UCSD-AML1 (cell line): ENCODE results near the gene PTGER3.

Experiments used
- DNase-seq: peaks from one replicate; lab custom pipeline; 2025; ENCODE audit not compliant: unreplicated experiment; lab: John Stamatoyannopoulos, UW

Gene PTGER3

DNA sequence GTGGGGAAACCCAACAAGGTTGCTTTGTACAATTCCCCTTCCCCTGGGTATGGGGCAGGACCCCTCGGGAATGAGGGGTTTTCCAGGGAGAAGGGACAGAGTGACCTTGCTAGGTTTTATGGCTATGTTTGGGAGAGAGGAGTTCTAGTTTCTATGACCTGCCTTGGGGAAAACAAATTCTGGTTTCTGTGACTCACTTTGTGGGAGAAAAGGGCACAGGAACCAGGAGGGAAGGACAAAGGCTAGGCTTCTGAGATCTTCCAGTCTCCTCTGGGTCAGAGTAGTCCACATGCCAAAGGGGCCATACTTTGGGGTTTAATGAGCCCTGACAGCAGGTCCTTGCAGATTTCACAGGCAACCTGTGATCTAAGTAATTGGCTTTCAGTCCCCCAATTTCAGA lies 5.5 kb upstream of the PTGER3 start:
- no peak for DNase-seq

DNA sequence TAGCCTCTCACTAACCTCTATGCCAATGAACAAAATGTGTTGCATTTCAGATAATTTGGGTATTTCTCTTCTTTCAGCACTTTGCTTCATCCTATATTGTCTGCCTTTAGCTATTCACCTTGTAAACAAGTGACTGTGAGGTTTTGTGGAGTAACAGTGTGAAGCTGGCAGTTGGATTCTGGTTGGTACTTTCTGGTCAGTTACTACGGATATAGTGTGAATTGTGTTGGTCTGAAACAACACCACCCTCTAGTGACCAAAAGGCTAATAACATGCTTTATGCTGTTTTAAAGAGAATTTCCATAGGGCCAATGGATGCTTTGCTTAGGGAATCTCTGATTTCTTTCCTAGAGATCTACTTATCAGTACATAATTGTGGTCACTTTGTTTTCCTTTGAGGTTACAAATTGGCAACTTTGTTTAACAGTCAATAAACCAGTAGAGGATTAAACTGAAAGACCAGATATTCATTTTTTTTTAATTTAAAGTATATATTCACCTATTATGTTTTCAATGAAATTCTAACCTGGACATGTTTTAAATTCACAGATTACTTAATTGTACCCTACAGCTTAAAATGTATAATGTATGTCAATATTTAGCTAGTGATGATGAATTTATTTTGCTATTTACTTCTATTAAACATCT lies 2.5 kb upstream of the PTGER3 start:
- DNase-seq: no peak

DNA sequence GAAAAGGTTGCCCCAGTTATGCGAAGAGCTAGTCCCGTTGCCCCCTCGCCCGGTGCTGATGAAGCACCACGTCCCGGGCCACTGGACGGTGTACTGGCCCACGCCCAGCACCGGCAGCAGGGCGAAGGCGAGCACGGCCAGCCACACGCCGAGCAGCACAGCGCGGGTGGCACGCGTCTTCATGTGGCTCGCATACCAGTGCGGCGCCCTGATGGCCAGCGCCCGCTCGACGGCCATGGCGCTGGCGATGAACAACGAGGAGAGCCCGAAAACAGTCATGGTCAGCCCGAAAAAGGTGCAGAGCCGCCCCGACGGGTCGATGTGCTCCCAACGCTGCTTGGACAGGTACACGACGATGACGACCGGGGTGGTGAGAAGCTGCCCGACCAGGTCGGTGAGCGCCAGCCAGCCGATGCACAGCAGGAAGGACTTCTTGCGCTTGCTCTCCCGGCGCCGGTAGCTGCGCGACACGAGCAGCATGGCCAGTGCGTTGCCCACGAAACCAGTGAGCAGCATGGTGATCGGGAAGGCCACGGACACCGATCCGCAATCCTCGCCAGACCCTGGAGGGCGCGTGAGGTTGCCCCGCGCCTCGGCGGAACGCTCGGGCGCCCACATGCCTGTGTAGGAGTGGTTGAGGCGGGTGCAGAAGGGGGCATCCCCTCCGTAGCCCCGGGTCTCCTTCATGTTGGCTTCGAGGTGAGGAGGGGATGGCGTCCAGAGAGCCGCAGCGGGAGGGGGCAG lies 553 bp downstream of the PTGER3 start:
- DNase-seq: no peak

DNA sequence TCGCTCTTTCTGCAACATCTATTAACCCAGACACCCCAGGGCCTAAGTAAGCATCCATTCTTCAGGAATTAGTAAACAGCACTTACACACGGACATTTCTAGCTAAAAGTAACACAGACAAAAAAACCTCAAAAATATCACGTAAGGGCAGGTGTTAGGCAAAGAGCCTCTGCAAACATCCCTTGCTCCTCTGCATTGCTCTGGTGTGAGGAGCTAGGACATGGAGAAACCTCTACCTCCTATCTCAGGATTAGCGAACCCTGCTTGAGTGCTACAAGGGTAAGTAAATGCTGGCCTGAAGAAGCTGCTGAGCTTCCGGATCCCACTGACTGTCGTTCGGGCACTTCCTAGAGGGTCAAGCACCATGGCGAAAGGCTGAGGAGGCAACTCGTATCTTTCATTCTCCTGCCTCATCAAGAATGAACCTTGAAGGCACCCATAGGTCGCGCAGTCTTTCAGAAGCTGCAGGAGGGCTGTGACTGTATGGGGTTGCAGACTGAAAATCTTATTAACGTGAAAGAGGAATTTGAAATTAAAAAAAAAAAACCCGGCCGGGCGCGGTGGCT lies 2.1 kb downstream of the PTGER3 start:
- DNase-seq: no peak

DNA sequence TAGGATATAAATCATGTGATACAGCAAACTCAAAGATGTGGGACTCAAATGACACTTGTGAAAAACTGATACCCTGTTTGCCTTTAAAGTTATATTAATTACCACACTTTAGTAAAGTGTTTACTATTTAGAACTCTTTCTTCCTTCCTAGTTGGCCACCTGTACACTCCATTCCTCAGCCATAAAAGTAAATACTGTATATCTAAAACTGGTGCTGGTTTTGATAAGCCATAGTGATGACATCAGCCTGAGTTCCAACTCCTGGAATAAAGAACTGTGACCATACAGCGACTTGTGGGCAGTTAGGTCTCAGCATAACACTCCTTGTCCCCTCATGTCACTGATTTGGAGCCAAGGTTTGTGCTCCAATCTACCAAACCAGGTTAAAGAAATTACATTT lies 2.8 kb downstream of the PTGER3 start:
- DNase-seq: no peak

DNA sequence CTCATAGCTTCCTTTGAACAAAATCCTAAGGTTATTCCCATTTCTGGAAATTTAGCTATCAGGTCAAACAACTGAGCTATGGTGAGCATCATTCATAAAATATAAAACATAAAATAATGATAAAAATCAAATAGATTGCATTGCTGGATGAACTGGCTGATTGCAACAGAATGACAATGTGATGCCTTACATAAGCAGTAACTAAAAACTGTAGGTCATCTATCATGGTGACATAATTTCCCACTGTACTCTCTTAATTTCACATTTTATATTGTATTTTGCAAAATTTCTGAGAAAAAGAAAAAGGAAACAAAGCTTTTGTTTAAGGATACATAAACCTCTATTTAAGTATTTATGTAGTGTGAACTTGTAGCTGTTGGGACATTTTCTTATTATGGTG lies 4.6 kb downstream of the PTGER3 start:
- no peak for DNase-seq

DNA sequence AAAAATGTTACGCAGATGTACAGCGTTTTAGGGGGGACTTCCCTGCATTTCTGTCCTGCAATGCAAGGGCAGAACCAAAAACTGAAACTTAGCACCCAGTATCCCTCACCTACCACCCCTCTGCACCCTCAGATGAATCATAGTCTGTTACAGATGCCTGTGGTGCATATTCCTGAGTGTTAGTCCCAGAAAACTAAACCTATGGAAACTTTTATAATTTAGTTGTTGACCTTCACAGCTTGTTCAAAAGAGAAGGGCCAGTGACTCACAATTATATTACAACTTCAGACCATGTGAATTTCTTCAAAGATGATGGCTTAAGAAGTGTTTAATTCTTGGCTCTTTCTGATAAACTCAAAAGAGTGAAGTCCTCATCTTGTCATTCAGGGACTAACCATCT lies 5.8 kb downstream of the PTGER3 start:
- DNase-seq: no peak

DNA sequence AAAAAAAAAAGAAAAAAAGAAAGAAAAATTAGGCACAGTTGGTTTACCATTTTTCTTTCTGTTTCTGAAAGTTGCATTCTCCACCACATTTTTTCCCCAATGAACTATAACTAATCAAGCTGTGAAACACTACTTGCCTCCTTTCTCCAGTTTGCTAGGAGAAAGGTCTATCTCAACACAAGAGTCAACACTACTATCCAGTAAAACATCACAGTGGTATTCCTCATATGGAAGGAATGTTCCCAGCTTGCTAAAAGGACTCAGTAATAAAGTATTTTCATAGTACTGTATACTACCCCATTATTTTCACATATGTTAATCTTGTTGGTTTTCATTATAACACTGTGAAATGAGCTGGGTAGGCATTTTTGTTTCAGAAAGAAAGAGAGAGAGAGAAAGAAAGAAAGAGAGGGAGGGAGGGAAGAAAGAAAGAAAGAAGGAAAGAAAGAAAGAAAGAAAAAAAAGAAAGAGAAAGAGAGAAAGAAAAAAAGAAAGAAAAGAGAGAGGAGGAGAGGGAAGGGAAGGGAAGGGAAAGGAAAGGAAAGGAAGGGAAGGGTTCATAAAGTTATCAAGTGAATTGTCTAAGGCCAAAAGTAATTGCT lies 7.9 kb downstream of the PTGER3 start:
- DNase-seq: no peak

DNA sequence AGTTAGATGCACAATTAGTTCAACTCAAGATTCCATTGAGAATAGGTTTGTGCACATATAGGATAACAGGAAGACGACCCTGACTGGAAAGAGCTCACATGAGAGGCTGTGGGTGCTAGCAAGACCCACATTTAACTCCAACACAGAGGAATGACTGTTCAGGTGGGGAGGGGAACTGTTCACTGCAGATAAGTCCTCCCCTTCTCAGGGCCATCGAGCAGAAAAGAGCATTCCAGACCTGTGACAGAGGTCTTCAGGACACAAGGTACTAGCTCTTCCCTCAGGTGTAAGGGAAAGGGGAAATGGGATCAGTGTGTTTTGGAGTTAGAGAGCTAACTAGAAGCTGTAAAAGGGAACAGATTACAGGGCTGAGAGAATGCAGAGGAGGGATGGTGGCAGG lies 8.7 kb downstream of the PTGER3 start:
- no peak for DNase-seq

DNA sequence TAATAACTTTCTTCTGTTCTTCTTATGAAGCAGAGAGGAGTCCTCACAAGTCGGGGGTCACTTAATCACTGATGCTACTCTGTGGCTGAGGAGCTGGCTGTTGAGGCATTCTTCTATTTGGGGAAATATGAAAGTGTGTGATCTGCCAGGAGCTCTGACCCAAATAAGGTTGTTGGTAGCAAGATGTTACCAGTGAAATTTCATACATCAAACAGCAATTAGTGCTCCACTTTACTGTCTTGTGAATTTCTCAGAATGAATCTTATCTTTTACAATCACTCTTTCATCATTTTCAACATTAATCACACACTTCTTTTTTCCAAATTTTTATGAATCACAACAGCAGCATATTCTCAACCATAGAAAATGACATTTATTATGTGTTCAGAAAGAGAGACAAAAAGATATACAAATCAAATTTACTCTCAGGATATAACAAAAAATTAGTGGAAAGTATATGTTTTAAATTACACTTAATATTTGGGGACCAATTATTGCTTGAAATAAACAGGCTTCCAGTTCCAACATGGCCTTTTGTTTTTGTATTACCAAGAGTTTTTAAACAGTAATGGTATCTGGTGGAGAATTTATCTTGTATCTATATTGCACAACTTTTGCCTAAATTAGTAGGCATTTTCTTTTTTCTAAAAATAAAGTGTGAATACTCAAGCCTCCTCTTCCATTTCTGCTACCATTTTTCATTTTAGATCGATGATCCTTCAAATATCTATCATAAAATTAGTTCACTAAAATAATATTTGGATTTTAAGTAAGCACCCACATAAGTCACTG lies 9.6 kb downstream of the PTGER3 start:
- no peak for DNase-seq

DNA sequence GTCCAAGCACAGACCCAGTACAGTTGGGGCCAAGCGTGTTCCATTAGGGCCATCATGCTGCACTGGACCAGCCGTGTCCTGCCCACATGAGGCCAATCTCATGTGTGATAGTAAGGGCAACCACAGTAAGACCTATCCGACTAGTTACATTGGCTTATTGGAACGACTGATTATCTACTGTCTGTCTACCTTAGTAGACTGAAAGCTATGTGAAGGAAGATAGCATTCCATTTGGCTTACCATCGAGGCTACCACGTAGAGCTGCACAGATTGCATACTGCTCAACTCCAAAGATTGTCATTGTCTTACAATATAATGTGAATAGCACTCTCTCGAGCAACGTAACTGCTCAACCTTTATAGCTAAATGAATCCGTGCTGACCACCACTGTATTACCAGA lies 10.6 kb downstream of the PTGER3 start:
- DNase-seq: no peak

DNA sequence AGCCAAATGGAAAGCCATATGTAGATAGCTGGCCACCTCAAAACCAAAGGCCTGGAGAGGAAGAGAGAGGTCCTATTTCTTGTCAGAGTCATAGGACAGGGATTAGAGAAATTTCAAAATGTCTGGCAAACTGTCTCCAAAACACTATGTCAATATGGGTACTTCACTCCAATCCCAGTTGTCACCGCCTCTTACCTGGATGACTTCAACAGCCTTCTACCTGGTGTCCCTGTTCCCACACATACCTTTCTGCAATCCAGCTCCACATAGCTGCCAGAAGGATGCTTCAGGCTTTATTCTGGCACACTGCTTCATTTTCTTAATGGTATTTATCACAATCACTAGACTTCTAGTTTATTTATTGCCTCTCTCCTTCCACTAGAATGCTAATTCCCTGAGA lies 14.5 kb downstream of the PTGER3 start:
- no peak for DNase-seq

DNA sequence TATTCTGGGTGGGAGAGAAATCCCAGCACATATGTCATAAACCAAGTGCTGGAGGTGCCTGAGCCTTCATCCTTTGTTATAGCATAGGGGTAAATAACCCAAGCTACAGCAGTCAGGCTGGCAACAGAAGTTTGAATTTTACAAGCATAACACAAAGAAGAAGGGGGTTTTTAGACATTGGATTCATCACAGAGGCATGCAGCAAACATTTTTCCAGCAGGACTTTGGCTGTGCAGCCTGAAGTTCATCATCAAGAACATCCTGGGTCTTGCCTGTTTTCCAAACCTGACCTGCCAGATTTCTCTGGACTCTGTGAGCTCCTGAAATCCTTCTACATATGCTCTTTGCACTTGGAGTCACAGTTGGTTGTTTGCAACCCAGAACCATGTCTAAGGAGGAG lies 16.2 kb downstream of the PTGER3 start:
- no peak for DNase-seq

DNA sequence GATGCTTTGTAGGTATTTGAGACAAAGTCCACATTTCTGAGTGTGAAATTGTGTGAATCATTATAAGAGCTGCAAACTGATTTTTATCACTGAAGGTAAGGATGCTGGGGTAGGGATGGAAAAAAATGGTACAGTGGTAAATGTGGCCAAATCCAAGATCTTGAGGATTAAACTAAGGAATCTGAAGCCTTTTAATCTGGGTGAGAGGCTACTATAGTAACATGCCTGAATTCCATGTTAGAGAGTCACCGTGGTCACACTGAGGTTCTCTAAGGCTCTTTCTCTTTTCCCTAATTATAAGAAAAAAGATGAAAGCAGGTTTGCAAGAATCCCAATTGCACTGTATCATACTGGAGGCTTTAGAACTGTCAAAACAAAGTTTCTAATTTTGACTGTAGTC lies 17.6 kb downstream of the PTGER3 start:
- no peak for DNase-seq

DNA sequence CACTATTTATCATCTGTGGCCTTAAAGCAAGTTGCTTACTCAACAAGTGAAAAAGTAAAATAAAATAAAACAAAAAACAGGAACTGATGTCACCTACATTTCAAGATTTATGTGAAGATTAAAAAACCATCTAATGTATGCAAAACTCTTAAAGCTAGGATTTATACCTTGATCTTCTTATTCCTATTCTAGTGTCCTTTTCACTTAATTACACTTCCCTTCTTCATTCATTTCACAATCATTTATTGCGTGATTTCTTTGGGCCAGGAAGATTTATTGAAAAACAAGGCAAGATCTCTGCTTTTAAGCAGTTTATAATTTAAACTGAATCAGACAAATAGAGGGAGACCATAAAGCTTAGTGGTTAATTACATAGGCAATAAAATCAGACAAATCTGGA lies 18.6 kb downstream of the PTGER3 start:
- no peak for DNase-seq

DNA sequence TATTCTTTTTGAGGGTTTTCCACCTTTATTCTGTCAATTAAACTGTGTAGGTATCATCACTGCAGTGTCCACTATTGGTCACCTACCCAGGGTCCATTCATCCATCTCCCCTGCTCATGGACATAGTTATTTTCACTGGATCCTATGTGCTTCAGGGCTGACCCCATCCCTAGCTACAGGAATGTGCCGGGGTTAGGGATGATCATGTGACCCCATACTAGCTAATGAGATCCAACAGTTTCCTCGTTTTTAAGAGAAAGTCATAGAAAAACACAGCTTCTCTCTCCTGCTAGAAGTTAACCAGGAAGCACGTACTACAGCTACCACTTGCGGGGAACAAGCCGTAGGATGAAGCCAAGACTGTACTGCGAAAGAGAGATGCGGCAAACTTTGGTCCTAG lies 19.6 kb downstream of the PTGER3 start:
- DNase-seq: no peak

DNA sequence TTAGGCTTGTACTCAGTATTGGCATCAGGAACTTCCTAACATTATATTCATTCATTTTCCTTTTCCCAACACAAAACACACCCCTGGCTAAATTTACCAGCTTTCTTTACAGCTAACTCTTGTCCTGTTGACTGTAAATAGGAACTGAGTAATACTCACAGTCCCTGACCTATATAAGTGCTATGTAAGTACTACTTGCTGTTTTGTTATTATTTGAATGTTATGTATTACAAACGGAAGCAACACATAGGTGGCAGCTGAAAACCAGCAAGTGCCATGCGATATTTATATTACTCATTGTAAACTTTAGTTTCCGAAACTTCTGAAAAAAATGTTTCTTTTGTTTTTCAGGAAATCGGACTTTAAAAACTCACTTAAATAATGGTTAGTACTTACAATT lies 21.5 kb downstream of the PTGER3 start:
- no peak for DNase-seq

DNA sequence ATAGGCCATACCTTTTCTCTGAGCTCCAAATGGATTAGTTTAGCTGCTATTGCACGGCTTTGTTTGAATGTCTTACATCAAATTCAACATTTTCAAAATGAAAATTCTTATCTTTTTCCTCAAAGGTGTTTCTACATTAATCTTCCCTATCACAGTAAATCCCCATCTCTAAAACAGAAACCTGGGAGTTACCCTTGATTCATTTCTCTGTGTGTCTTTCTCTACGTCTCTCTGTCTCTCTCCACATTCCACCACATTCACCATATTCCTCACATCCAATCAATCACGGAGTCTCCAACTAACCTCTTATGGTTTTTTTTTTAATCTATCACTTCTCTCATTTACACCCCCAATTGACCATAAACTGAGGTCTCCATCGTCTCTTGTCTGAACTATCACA lies 24.1 kb downstream of the PTGER3 start:
- no peak for DNase-seq

DNA sequence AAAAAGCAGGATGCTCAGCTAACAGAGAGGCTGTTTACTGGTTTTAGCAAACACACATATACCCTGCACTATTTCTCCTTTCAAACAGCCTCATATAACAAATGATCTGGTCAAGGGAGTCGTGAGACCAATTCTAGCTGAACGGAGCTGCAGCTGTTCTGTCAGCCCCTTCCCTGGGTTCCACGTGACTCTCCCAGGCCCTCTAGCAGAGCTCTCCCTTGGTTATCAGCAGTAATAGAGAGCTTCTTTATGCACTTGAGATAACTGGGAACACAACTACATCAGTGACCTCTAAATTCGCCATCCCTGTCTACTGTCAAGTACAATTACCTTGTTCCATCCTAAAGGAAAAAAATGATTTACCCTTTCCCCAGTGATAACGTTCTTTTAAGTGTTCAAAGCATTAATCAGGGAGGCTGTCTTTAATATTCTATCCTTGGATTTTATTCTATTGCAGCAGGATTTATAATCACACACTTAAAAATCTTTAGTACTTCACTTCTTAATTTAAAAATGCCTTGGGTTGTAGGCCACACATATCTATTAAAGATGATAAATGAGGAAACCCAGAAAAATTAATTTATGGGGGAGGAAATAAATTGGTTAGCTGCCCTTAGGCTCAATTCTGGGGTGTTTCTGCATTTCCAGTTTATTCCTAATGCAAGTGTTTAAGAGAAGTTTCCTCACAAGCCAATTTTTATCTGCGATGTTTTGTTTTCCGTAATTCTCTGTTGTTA lies 28.2 kb downstream of the PTGER3 start:
- DNase-seq: no peak

DNA sequence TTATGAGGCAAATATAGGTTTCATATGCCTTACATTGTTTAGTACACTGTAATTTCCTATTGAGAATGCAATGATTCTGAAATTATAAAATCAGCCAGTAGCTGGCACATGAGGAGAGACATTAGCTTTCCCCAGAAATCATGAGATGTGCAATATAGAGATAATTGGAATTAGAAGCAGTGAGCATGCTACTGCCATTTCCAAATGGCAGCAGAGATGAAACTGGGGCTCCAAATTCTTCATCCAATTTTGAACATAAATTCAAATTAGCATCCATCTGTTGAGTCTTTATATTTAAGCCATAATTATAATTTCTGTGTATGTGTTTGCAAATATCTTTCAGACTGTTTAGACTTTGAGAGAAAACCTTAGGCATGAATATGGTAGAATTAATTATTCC lies 28.8 kb downstream of the PTGER3 start:
- DNase-seq: no peak

DNA sequence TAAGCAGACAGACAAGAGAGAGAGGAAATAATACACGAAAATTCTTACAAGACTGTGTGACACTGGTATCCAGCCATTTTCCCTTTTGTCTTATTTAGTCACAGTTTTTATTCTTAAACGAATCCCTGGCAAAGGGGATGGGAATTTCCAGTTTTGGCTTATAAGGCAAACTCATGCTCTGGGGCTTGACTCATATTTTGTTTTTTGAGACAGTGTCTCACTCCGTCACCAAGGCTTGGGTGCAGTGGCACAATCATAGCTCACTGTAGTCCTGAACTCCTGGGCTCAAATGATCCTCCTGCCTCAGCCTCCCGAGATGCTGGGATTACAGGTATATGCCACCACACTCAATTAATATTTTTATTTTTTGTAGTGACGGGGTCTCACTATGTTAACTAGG lies 31.9 kb downstream of the PTGER3 start:
- DNase-seq: no peak
